Pancreas (tissue), 10 donors: ENCODE results near the gene VDAC1. TPM values are rescaled to one million over a fixed set of nuclear protein-coding genes. Genes with fewer than 3 reads are reported as not detected.

Source experiments
- ATAC-seq, 4 donors: fragments of 200-7000 bp; cut with Tn5 transposase; one replicate each; pipeline versions ENCODE4 v1.8.0 to v1.9.1; 2020; ENCODE audit warnings: mild to moderate bottlenecking in 4 of 4, moderate library complexity in 4 of 4
- DNase-seq, 6 donors: peaks; one replicate each; pipeline ENCODE4 v3.0.0-alpha.2; 2020
- FAIRE-seq: peaks from 2 replicates; lab custom pipeline; 2012; peaks lifted over from hg19 to GRCh38; lab: Jason Lieb, UNC
- H3K27ac ChIP-seq, 4 donors: fragments of 200-600 bp; sonication (generic); 1 replicate in 3 of 4; 2 replicates in 1 of 4; pipeline versions ENCODE4 v1.5.0 to v1.8.0; 2020
- H3K27me3 ChIP-seq, 4 donors: fragments of 200-600 bp; one replicate each; pipeline ENCODE4 v1.8.0; 2021
- H3K36me3 ChIP-seq, 3 donors: fragments of 200-600 bp; sonication (generic) in 1 of 3; one replicate each; pipeline versions ENCODE4 v1.5.0 to v1.8.0; 2020 to 2021
- H3K4me1 ChIP-seq, 3 donors: fragments of 200-600 bp; one replicate each; pipeline ENCODE4 v1.8.0; 2021
- H3K4me3 ChIP-seq, 4 donors: fragments of 200-600 bp; sonication (generic) in 2 of 4; one replicate each; pipeline versions ENCODE4 v1.5.0 to v1.8.0; 2020 to 2021
- H3K9me3 ChIP-seq, 4 donors: fragments of 200-600 bp; one replicate each; pipeline ENCODE4 v1.8.0; 2021
- CTCF ChIP-seq, 4 donors: fragments of 200-600 bp; sonication (generic) in 3 of 4; IDR thresholded peaks; one replicate each; pipeline versions ENCODE4 v1.5.0 to v1.8.0; 2021; ENCODE audit warnings: antibody characterized with exemption in 4 of 4
- WGBS, 2 donors: extraction: QIAGEN DNeasy Blood & Tissue Kit; methylation state at CpG; one replicate each; pipeline ENCODE4 v1.1.7; 2013; 5-methylcytosine and 5-hydroxymethylcytosine counted together
- intact Hi-C, 3 donors: fragments of 100-400 bp; cut with DNase I; formaldehyde crosslinking; loops; one replicate each; pipeline versions ENCODE4 v1.11.1 to v1.14.2; 2022
- polyA plus RNA-seq, 2 donors: library from polyadenylated mRNA; stranded (reverse); fragments of 200-250 nt; gene quantifications; one replicate each; pipeline ENCODE4 v1.2.3, GENCODE V29; 2013
- total RNA-seq, 6 donors: library from RNA; stranded (reverse); fragmentation: NEBNext Ultra II Directional in 4 of 6; extraction: Animal tissue kit (Norgen Biotek cat#: 25700) in 4 of 6; gene quantifications; one replicate each; pipeline versions ENCODE4 v1.2.1 to v1.2.4, GENCODE V29; 2021 to 2023
- donor health status: healthy with polysubstance abuse.
- donor health status: DM: no; HTN: no; CAD: no; lungs with moderate emphysema.
- donor health status: DM: no; HTN: no; CAD: no.
- donor health status: control.
- donor health status: control.
- donor health status: Bipolar disorder and iron deficiency.
- donor health status: DM: yes; HTN: yes; CAD: no.
- donor health status: DM: no; HTN: no; CAD: no.
- donor health status: DM: no; HTN: no; CAD: no.
- donor health status: DM: yes; HTN: yes; CAD: no.

The VDAC1 gene
- total and polyA plus RNA-seq, 8 donors: 41.8 to 87.8 (median 63.4) TPM

- ATAC-seq (no peak), FAIRE-seq (no peak), DNase-seq (no peak)
- Histone ChIP-seq H3K27ac (no peak overlapping the region), H3K4me1 (peaks cover 7 to 8% (median 8%) of the 10 kb centered on the region in 3 donors), H3K9me3 (no peaks in the 10 kb centered on the region), H3K4me3 (no peak overlapping the region), H3K36me3 (no peaks in the 10 kb centered on the region), H3K27me3 (no peaks in the 10 kb centered on the region)
- WGBS, 2 donors: 92 to 97% methylated on average over 12 of the region's 12 CpGs
- TF ChIP-seq CTCF (IDR thresholded peaks at IDR 0.05): no peak
- intact Hi-C loops: no loop called here
Observed at GRCh38 chr5:133925866-133926488, 78.8 kb downstream of the VDAC1 start.

- ATAC-seq (no peak), FAIRE-seq (no peak), DNase-seq (no peak)
- no peak for TF ChIP-seq CTCF (IDR thresholded peaks at IDR 0.05)
- H3K27ac ChIP-seq: no peak overlapping the region
- peaks cover 7 to 8% (median 8%) of the 10 kb centered on the region in 3 donors for H3K4me1 ChIP-seq
- no peaks in the 10 kb centered on the region for H3K9me3 ChIP-seq
- H3K36me3 ChIP-seq: no peaks in the 10 kb centered on the region
- intact Hi-C loops: no loop called here
- H3K4me3 ChIP-seq: no peak overlapping the region
- H3K27me3 ChIP-seq: no peaks in the 10 kb centered on the region
- WGBS, 2 donors: 81 to 86% methylated on average over 3 of the region's 3 CpGs
Observed at GRCh38 chr5:133925269-133925668, 79.5 kb downstream of the VDAC1 start.

- TF ChIP-seq CTCF (IDR thresholded peaks at IDR 0.05): no peak
- H3K4me1 ChIP-seq: peaks cover 7 to 8% (median 8%) of the 10 kb centered on the region in 3 donors
- FAIRE-seq (no peak), ATAC-seq (no peak), DNase-seq (no peak)
- H3K27me3 ChIP-seq: no peaks in the 10 kb centered on the region
- no peaks in the 10 kb centered on the region for H3K36me3 ChIP-seq
- no peak overlapping the region for H3K4me3 ChIP-seq
- 71 to 81% methylated on average over 5 of the region's 5 CpGs for WGBS, 2 donors
- H3K9me3 ChIP-seq: no peaks in the 10 kb centered on the region
- H3K27ac ChIP-seq: no peak overlapping the region
- intact Hi-C loops: no loop called here
Observed at GRCh38 chr5:133924221-133924920, 80.4 kb downstream of the VDAC1 start.

GRCh38 chr5:133921979-133922378 is 82.8 kb downstream of the VDAC1 start:
- peak in 2 of 4 donors; percentile 23 to 35 for ATAC-seq
- no peaks in the 10 kb centered on the region for H3K27me3 ChIP-seq
- H3K27ac ChIP-seq: no peak overlapping the region
- H3K4me3 ChIP-seq: no peak overlapping the region
- DNase-seq: no peak
- WGBS, 2 donors: 51 to 58% methylated on average over 5 of the region's 5 CpGs
- intact Hi-C loops: no loop called here
- TF ChIP-seq CTCF (IDR thresholded peaks at IDR 0.05): no peak
- H3K9me3 ChIP-seq: no peaks in the 10 kb centered on the region
- H3K36me3 ChIP-seq: no peaks in the 10 kb centered on the region
- no peak for FAIRE-seq
- peaks cover 7 to 12% (median 9%) of the 10 kb centered on the region in 3 donors for H3K4me1 ChIP-seq

Other genes with a start within 250 kb of the VDAC1 start
- gene C5orf15, start 36.4 kb downstream of the VDAC1 start, total RNA-seq: 10 to 100 TPM in 3 of 6 donors, 1 to 10 TPM in 3; 6.4 to 25.4 (median 10.7) TPM
- 10 to 100 TPM in 1 of 2 donors, 1 to 10 TPM in 1; 7.9 to 35.4 TPM for gene C5orf15, start 36.4 kb downstream of the VDAC1 start, polyA plus RNA-seq
- 10 to 100 TPM in 1 of 6 donors, 1 to 10 TPM in 5; 5.6 to 13.1 (median 7.7) TPM for gene TCF7, start 109.7 kb upstream of the VDAC1 start, total RNA-seq
- 1 to 10 TPM; 1.9 to 4.6 TPM for gene TCF7, start 109.7 kb upstream of the VDAC1 start, polyA plus RNA-seq
- 100 to 1,000 TPM in 3 of 6 donors, 10 to 100 TPM in 3; 76.3 to 142 (median 97.6) TPM for gene SKP1, start 172.0 kb upstream of the VDAC1 start, total RNA-seq
- 100 to 1,000 TPM in 1 of 2 donors, 10 to 100 TPM in 1; 67.5 to 252 TPM for gene SKP1, start 172.0 kb upstream of the VDAC1 start, polyA plus RNA-seq
- 10 to 100 TPM; 34.3 to 59.2 (median 53.0) TPM for gene PPP2CA, start 221.1 kb upstream of the VDAC1 start, total RNA-seq
- gene PPP2CA, start 221.1 kb upstream of the VDAC1 start, polyA plus RNA-seq: 10 to 100 TPM; 13.5 to 29.5 TPM